Astrocyte (in vitro differentiated cells and primary cell): Measurements from ENCODE around the gene SYT17. TPM values are rescaled to one million over a fixed set of nuclear protein-coding genes. Genes with fewer than 3 reads are reported as not detected.

Experiments used
- DNase-seq: peaks from one replicate; pipeline ENCODE4 v3.0.0-alpha.2; 2010; ENCODE audit warnings: low read depth
- FAIRE-seq: peaks from 2 replicates; lab custom pipeline; 2011; peaks lifted over from hg19 to GRCh38; lab: Jason Lieb, UNC
- H2AFZ ChIP-seq: 2 replicates; pipeline ENCODE4 v1.6.0; 2012; ENCODE audit warnings: low read depth, low read length, inconsistent platforms
- H3K27ac ChIP-seq: 2 replicates; pipeline ENCODE4 v1.5.1; 2011; ENCODE audit warnings: low read depth, low read length, inconsistent platforms
- H3K27me3 ChIP-seq: 2 replicates; pipeline ENCODE4 v1.6.0; 2011; ENCODE audit warnings: low read length, inconsistent platforms; ENCODE audit not compliant: insufficient read depth
- H3K36me3 ChIP-seq: 2 replicates; pipeline ENCODE4 v1.5.1; 2011; ENCODE audit warnings: low read length, inconsistent platforms; ENCODE audit not compliant: insufficient read depth
- H3K4me1 ChIP-seq: 2 replicates; pipeline ENCODE4 v1.5.1; 2011; ENCODE audit warnings: low read length, inconsistent platforms; ENCODE audit not compliant: insufficient read depth
- H3K4me2 ChIP-seq: 2 replicates; pipeline ENCODE4 v1.6.0; 2012; ENCODE audit warnings: low read length, inconsistent platforms
- H3K4me3 ChIP-seq: 2 replicates; pipeline ENCODE4 v1.5.1; 2011; ENCODE audit warnings: low read depth, mild to moderate bottlenecking, low read length, inconsistent platforms; ENCODE audit not compliant: insufficient read depth
- H3K79me2 ChIP-seq: 2 replicates; pipeline ENCODE4 v1.6.0; 2012; ENCODE audit warnings: mild to moderate bottlenecking, low read length, inconsistent platforms; ENCODE audit not compliant: insufficient read depth
- H3K9ac ChIP-seq: 2 replicates; pipeline ENCODE4 v1.6.0; 2012; ENCODE audit warnings: mild to moderate bottlenecking, low read length, inconsistent platforms
- H3K9me3 ChIP-seq: 2 replicates; pipeline ENCODE4 v1.5.1; 2012; ENCODE audit warnings: low read depth, mild to moderate bottlenecking, low read length, inconsistent platforms; ENCODE audit not compliant: insufficient read depth
- H4K20me1 ChIP-seq: 2 replicates; pipeline ENCODE4 v1.6.0; 2012; ENCODE audit warnings: low read length, inconsistent platforms; ENCODE audit not compliant: insufficient read depth
- H3K27ac Mint-ChIP-seq: one replicate; pipeline ENCODE4 v1.8.0; 2021; ENCODE audit warnings: mild to moderate bottlenecking, mixed read lengths; ENCODE audit not compliant: unreplicated experiment
- H3K27me3 Mint-ChIP-seq: one replicate; pipeline ENCODE4 v1.8.0; 2021; ENCODE audit warnings: low read depth, mixed read lengths; ENCODE audit not compliant: unreplicated experiment
- H3K36me3 Mint-ChIP-seq: one replicate; pipeline ENCODE4 v1.8.0; 2021; ENCODE audit warnings: low read depth, mixed read lengths; ENCODE audit not compliant: unreplicated experiment
- H3K4me1 Mint-ChIP-seq: one replicate; pipeline ENCODE4 v1.8.0; 2021; ENCODE audit warnings: low read depth, mixed read lengths; ENCODE audit not compliant: unreplicated experiment
- H3K4me3 Mint-ChIP-seq: one replicate; pipeline ENCODE4 v1.8.0; 2021; ENCODE audit warnings: mild to moderate bottlenecking, moderate library complexity, mixed read lengths; ENCODE audit not compliant: unreplicated experiment
- H3K9me3 Mint-ChIP-seq: one replicate; pipeline ENCODE4 v1.8.0; 2021; ENCODE audit warnings: mild to moderate bottlenecking, mixed read lengths; ENCODE audit not compliant: unreplicated experiment
- EZH2 ChIP-seq: IDR thresholded peaks from 2 replicates; pipeline ENCODE4 v1.6.1; 2012; ENCODE audit warnings: mild to moderate bottlenecking, low read length, inconsistent platforms; ENCODE audit not compliant: insufficient read depth
- total RNA-seq: library from RNA; stranded (reverse); gene quantifications from 2 replicates; pipeline ENCODE4 v1.2.1, GENCODE V29; 2021
- TF ChIP-seq, protein P1 (sequence below): IDR thresholded peaks from 2 replicates; pipeline ENCODE4 v1.5.1; 2011; ENCODE audit warnings: low read depth, mild to moderate bottlenecking, inconsistent platforms, low read length, moderate library complexity; ENCODE audit not compliant: insufficient read depth

Gene SYT17
- total RNA-seq, 1 donor from 2014 or later, result 4.8 TPM

GRCh38 chr16:19231881-19232280 is 63.8 kb downstream of the SYT17 start:
- no peaks in the 10 kb centered on the region for H4K20me1 ChIP-seq
- H3K36me3 ChIP-seq, result no peaks in the 10 kb centered on the region
- H3K9me3 Mint-ChIP-seq, result peaks cover 10% of the 10 kb centered on the region
- no peak for DNase-seq
- H3K79me2 ChIP-seq, result no peaks in the 10 kb centered on the region
- TF ChIP-seq, protein P1, sequence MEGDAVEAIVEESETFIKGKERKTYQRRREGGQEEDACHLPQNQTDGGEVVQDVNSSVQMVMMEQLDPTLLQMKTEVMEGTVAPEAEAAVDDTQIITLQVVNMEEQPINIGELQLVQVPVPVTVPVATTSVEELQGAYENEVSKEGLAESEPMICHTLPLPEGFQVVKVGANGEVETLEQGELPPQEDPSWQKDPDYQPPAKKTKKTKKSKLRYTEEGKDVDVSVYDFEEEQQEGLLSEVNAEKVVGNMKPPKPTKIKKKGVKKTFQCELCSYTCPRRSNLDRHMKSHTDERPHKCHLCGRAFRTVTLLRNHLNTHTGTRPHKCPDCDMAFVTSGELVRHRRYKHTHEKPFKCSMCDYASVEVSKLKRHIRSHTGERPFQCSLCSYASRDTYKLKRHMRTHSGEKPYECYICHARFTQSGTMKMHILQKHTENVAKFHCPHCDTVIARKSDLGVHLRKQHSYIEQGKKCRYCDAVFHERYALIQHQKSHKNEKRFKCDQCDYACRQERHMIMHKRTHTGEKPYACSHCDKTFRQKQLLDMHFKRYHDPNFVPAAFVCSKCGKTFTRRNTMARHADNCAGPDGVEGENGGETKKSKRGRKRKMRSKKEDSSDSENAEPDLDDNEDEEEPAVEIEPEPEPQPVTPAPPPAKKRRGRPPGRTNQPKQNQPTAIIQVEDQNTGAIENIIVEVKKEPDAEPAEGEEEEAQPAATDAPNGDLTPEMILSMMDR, result no peak
- no peak for TF ChIP-seq EZH2
- peaks cover 4% of the 10 kb centered on the region for H3K4me1 ChIP-seq
- no peaks in the 10 kb centered on the region for H3K27me3 Mint-ChIP-seq
- no peak overlapping the region for H3K4me2 ChIP-seq
- H3K27ac Mint-ChIP-seq, result no peak overlapping the region
- peaks cover 2% of the 10 kb centered on the region for H3K36me3 Mint-ChIP-seq
- peaks cover 10% of the 10 kb centered on the region for H3K4me1 Mint-ChIP-seq
- peaks cover 4% of the 10 kb centered on the region for H3K9me3 ChIP-seq
- no peak overlapping the region for H2AFZ ChIP-seq
- no peak overlapping the region for H3K9ac ChIP-seq
- no peak for FAIRE-seq
- H3K4me3 ChIP-seq, result no peak overlapping the region
- no peak overlapping the region for H3K27ac ChIP-seq
- H3K4me3 Mint-ChIP-seq, result no peak overlapping the region
- H3K27me3 ChIP-seq, result no peaks in the 10 kb centered on the region

DNA sequence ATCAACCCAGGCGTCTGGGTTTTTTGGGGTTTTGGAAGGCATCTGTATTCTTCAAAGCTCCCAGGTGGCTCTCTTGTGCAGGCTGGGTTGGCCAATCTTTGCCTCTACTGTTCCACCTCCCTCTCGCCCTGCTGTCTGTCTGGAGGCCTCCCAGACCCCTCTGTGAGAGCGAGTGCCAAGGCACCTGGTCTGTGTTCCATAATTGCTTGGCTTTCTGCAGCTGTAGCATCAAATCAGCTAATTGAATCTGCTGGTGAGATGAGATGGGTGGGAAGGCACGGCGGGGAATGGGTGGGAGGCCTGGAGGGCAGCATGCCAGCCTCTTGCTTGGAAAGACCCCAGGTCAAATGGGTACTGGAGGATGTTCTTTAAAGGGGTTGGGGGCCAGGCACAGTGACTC is 64.9 kb downstream of the SYT17 start:
- Mint-ChIP-seq H3K4me3 (no peak overlapping the region), H3K9me3 (peaks cover 10% of the 10 kb centered on the region), H3K36me3 (peaks cover 3% of the 10 kb centered on the region), H3K27me3 (peaks cover 3% of the 10 kb centered on the region), H3K27ac (no peak overlapping the region), H3K4me1 (peaks cover 4% of the 10 kb centered on the region)
- H3K9ac ChIP-seq, result no peak overlapping the region
- H2AFZ ChIP-seq, result no peak overlapping the region
- no peaks in the 10 kb centered on the region for H3K79me2 ChIP-seq
- no peak for DNase-seq
- no peak overlapping the region for H3K4me3 ChIP-seq
- no peak overlapping the region for H3K4me2 ChIP-seq
- no peak overlapping the region for H3K27ac ChIP-seq
- H3K9me3 ChIP-seq, result peaks cover 4% of the 10 kb centered on the region
- TF ChIP-seq EZH2, result no peak
- TF ChIP-seq, protein P1, result no peak
- FAIRE-seq, result no peak
- H3K4me1 ChIP-seq, result peaks cover 4% of the 10 kb centered on the region
- H3K27me3 ChIP-seq, result no peaks in the 10 kb centered on the region
- H4K20me1 ChIP-seq, result no peaks in the 10 kb centered on the region
- no peaks in the 10 kb centered on the region for H3K36me3 ChIP-seq

DNA sequence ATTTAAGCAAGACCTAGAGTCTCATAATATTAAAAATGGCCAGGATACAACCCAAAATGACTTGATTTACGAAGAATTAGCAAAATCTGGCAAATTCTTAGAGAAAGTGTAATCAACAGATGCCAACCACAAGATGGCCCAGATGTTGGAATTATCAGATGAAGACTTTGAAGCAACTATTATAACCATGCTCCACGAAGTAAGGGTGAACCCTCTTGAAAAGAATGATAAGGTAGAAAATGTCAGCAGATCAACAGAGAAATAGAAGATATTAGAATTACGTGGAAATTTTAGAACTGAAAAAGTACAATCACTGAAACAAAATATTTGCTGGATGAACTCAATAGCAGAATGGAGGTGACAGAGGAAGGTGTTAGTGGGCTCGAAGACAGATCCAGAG is 67.4 kb downstream of the SYT17 start:
- Histone ChIP-seq H3K4me1 (no peaks in the 10 kb centered on the region), H3K79me2 (no peaks in the 10 kb centered on the region), H3K27ac (no peak overlapping the region), H3K36me3 (no peaks in the 10 kb centered on the region), H3K27me3 (no peaks in the 10 kb centered on the region), H3K9ac (no peak overlapping the region), H4K20me1 (no peaks in the 10 kb centered on the region), H2AFZ (no peak overlapping the region), H3K4me3 (no peak overlapping the region), H3K9me3 (peaks cover 9% of the 10 kb centered on the region), H3K4me2 (no peak overlapping the region)
- TF ChIP-seq EZH2, result no peak
- Mint-ChIP-seq H3K9me3 (peaks cover 10% of the 10 kb centered on the region), H3K27ac (no peak overlapping the region), H3K4me1 (no peaks in the 10 kb centered on the region), H3K4me3 (no peak overlapping the region), H3K27me3 (peaks cover 3% of the 10 kb centered on the region), H3K36me3 (peaks cover 6% of the 10 kb centered on the region)
- DNase-seq (no peak), FAIRE-seq (no peak)
